T-helper 1 cell (primary cell): Measurements from ENCODE around the gene RYR1.
"Not testable (repeated sequence)": the region's sequence is repeated elsewhere in the genome, so short reads cannot be mapped to it uniquely, and the experiment has no call there.

Experiments used
- DNase-seq, 5 donors: peaks; one replicate each; pipeline ENCODE4 v3.0.0-alpha.2; 2012 to 2020

RYR1 gene

DNA sequence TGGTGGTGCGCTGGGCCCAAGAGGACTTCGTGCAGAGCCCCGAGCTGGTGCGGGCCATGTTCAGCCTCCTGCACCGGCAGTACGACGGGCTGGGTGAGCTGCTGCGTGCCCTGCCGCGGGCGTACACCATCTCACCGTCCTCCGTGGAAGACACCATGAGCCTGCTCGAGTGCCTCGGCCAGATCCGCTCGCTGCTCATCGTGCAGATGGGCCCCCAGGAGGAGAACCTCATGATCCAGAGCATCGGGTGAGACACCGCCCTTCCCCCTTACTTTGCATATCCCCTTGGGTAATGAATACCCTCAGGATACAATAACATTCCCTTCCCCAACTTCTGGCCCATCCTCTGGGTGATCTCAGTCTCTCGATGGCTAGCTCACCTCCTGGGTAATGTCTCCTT is 60.9 kb downstream of the RYR1 start:
- no peak for DNase-seq

DNA sequence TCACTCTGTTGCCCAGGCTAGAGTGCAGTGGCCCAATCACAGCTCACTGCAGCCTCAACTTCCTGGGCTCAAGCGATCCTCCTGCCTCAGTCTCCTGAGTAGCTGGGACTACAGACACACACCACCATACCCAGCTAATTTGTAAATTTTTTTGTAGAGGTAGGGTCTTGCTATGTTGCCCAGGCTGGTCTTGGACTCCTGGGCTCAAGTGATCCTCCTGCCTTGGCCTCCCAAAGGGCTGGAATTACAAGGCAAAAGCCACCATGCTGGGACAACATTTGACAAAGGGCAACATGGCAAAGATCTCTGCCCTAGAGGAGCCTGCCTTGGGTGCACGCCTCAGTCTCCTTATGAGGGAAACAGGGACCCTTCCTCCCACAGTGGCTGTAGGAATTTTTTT is 61.9 kb downstream of the RYR1 start:
- not testable (repeated sequence) for DNase-seq

GRCh38 chr19:38496116-38496515 is 62.6 kb downstream of the RYR1 start:
- DNase-seq = no peak

DNA sequence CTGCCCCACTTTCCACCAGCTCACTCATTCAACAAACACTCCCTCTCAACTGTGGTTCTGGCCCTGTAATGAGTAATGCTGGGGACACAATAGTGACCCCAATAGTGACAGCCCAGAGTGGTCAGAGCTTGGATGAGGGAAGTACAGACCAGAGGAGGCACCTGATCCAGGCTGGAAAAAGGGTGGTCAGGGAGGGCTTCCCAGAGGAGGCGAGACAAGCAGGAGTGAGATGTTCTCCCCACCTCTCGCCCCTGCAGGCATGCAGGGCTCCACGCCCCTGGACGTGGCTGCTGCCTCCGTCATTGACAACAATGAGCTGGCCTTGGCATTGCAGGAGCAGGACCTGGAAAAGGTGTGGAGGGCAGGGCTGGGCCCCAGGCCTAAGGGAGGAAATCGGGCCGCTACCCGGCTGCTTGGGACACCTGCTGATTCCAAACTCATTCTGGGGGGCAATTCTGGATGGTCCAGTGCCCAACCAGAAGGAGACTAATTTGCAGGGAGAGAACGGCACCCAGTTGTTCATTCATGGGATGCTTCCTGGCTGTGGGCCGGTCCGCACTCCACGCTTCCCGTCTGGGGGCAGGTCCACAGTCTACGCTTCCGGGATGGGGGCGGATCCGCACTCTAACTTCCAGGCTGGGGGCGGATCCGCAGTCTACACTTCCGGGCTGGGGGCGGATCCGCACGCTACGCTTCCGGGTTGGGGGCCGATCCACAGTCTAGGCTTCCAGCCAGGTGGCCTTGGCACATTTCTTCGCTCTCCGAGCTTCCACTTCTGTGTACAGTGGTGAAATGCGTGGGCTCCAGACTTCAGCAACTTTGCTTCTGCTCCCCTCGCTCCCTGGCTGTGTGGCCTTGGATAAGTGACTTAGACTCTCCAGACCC is 63.4 kb downstream of the RYR1 start:
- no peak for DNase-seq

DNA sequence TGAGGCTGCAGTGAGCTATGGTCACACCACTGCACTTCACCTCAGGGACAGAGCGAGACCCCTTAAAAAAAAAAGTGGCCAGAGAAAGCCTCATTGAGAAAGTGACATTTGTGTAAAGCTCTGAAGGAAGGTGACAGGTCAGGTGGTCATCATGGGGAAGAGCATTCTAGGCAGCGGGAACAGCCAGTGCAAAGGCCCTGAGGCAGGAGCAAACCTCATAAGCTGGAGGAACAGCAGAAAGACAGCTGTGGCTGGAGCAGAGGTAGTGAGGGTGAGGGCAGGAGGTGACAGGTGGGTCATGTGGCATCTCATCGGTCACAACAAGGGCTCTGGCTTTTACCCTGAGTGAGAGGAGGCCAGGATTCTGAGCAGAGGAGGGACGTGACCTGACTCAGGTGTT is 64.4 kb downstream of the RYR1 start:
- DNase-seq = no peak

DNA sequence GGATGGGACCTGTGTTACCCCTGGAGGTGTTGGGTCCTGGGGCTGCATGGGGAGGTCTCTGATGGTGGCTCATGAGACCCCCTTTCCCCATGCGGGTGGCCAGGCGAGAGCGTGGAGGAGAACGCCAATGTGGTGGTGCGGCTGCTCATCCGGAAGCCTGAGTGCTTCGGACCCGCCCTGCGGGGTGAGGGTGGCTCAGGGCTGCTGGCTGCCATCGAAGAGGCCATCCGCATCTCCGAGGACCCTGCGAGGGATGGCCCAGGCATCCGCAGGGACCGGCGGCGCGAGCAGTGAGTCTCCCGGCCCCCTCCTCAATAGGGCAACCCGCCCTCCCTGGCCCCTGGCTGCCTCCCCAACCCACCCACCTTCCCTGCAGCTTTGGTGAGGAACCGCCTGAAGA is 66.0 kb downstream of the RYR1 start:
- DNase-seq = no peak

GRCh38 chr19:38500450-38500849 is 67.0 kb downstream of the RYR1 start:
- DNase-seq = no peak

- no peak for DNase-seq
Observed at GRCh38 chr19:38502410-38503076, 69.1 kb downstream of the RYR1 start.

DNA sequence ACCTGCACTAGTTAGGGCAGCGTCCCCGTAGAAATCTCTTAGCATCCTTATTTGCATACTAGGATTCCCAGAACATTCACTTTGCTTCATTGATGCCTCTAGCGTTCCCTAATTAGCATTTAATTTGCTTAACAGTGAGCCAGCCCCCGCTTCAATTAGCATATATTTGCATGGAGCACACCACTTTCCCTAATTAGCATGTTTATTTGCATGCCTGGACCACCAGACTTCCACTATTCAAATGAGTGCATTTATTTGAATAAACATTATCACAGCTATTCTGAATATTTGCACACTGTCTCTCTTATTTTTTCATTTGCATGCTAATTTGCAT is 69.6 kb downstream of the RYR1 start:
- DNase-seq = no peak

GRCh38 chr19:38505958-38506357 is 72.5 kb downstream of the RYR1 start:
- DNase-seq = no peak

- DNase-seq = no peak
Observed at GRCh38 chr19:38506375-38506722, 72.9 kb downstream of the RYR1 start.

DNA sequence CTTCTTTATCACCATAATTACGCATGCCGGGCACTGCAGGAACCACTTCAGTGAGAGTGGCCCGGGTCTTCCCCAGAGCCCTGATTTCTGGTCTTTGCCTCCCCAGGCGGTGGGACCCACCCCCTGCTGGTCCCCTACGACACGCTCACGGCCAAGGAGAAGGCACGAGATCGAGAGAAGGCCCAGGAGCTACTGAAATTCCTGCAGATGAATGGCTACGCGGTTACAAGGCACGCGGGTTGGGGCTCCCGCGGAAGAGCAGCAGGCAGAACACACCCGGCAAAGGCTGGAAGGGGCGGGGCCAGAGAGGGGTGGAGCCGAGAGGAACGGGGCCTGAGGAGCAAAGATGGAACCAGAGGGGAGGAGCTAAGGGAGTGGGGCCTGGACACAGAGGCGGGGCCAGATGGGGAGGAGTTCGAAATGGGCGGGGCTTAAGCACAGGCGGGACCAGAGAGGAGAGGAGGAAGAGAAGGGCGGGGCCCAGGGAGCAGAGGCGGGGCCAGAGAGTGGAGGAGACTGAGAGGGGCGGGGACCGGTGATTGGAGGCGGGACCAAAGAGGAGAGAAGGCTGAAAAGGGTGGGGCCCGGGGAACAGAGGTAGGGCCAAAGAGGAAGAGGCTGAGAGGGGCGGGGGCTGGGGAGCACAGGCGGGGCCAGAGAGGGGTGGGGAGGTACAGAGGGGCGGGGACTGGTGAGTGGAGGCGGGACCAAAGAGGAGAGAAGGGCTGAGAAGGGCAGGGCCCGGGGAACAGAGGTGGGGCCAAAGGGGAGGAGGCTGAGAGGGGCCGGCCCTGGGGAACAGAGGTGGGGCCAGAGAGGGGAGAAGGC is 73.4 kb downstream of the RYR1 start:
- DNase-seq = peak; percentile 83 to 95 (median 85)

- DNase-seq = no peak
Observed at GRCh38 chr19:38507551-38508127, 74.1 kb downstream of the RYR1 start.

DNA sequence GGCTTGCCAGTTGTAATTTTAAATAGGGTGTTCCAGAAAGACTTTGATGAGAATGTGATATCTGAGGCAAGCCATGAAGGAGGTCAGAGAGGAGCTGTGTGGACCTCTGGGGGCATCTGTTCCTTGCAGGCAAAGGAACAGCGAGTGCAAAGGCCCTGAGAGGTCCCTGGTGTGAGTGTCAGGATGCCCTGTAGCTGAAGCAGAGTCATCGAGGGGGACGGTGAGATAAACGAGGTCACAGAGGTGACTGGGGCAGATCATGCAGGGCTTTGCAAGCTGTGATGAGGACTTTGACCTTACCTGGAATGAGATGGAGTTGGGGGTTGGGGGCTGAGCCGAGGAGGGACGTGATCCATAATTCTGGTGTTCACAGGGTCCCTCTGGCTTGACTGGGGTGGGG is 75.0 kb downstream of the RYR1 start:
- DNase-seq = no peak

- no peak for DNase-seq
Observed at GRCh38 chr19:38509027-38509426, 75.5 kb downstream of the RYR1 start.

DNA sequence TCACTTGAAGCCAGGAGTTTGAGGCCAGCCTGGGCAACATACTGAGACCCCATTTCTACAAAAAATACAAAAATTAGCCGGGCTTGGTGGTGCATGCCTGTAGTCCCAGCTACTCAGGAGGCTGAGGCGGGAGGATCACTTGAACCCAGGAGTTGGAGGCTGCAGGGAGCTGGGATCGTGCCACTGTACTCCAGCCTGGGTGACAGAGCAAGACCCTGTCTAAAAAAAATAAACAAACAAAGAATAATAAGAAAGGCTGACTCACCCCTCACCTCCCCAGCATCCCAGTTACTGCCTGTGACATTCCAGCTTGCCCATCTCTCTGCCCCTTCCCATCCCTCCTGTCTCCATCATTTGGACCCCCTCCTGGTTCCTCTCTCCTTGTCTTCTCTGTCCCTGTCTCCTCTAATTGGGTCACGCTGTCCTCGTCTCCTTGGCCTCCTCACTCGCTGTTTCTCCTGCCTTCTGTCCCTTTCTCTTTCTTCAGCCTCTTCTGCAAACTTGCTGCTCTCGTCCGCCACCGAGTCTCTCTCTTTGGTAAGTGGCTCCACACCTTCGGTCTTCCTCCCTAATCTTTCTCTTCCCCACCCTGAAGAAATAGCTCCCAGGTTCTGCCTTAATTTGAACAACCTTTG is 77.7 kb downstream of the RYR1 start:
- DNase-seq = no peak

- no peak for DNase-seq
Observed at GRCh38 chr19:38512277-38512676, 78.8 kb downstream of the RYR1 start.

- peak in 1 of 5 donors; percentile 40 for DNase-seq
Observed at GRCh38 chr19:38513156-38513555, 79.7 kb downstream of the RYR1 start.

DNA sequence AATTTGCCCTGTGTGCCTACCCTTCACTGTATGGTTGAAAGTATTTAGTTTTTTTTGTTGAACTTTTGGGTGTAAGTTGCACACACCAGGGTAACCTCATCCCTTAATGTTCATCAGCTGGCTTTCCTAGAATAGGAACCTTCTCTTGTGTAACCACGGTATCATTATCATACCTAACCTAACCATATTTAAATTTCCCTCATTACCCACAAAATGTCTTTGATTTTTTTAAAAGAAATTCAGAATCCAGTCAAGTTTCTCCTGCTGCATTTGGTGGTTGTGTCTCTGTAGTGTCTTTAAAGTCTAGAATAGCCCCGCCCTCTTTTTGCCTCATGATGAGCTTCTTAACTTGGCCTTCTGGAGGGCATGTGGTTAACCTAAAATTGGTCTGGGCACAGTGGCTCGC is 80.3 kb downstream of the RYR1 start:
- peak in 1 of 5 donors; percentile 74 for DNase-seq

DNA sequence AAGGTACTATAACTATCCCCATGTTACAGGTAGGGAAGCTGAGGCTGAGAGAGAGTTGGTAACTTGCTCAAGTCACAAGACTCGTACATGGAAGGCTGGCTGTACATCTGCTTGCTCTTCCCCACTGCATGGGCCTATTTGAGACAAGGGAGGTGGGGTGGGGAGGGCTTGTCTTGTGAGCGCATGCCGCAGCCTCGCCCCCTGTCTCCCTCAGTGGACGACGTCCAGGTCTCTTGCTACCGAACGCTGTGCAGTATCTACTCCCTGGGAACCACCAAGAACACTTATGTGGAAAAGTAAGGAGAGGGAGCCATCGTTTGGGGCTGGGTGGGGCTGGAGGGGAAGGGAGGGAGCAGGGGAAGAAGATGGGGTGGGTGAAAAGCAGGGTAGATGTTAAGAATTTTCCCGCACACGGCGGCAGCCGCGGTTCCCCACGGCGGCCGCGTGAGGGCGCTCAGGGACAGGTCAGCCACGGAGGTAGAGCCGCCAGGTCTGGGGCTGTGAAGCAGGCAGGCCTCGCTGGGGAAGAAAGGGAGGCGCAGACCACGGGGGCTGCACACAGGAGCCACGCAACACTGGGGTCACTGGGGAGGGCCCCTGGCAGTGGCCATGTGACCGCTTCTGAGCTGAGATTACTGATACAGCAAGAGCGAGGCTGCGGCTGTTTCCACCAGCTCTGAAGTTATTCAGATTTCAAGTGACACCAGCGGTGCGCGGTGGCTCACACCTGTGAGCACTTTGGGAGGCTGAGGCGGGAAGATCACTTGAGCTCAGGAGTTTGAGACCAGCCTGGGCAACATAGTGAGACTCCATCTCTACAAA is 81.5 kb downstream of the RYR1 start:
- peak; percentile 43 to 83 (median 67) for DNase-seq

GRCh38 chr19:38515896-38516295 is 82.4 kb downstream of the RYR1 start:
- DNase-seq = no peak

DNA sequence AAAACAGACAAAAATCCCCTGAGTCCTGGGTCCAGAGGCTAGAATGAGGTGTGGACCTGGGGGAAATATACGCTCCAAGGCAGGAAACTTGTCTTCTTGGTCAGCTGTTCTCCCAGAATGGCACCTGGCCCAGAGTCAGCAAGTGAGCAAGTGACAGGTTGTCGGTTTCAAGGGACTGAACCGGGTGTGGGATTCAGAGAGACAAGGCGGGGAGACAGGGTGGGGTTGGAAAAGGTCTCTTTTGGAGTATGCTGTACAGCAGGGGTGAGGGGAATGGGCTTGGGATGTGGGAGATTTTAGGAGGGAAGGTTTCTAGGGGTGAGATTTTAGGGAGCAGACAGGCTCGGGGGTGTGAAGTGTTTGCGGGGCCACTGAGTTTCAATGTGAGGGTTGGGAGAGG is 83.3 kb downstream of the RYR1 start:
- DNase-seq = no peak
